Common myeloid progenitor, CD34-positive (primary cell): ENCODE results near the gene TMEM238L.

Source experiments
- CTCF ChIA-PET: fragments of 350-600 bp; sonication (Branson Sonifier 250); formaldehyde crosslinking; loops from one replicate; lab custom pipeline; 2021; ENCODE audit warnings: antibody characterized with exemption; lab: Charles Lee
- POLR2A ChIA-PET: fragments of 350-600 bp; sonication (Branson Sonifier 250); formaldehyde crosslinking; loops from one replicate; lab custom pipeline; 2021; ENCODE audit warnings: antibody characterized with exemption; lab: Charles Lee
- DNase-seq, 3 donors: peaks; one replicate each; pipeline versions ENCODE4 v3.0.0 to v3.0.0-alpha.2; 2013
- H3K27ac ChIP-seq, 2 experiments: 1 replicate in 1 of 2; 2 replicates in 1 of 2; pipeline ENCODE4 v1.7.0; 2013; ENCODE audit warnings: inconsistent platforms in 2 of 2, low read length in 2 of 2, mild to moderate bottlenecking in 2 of 2, low read depth in 1 of 2, moderate library complexity in 1 of 2; ENCODE audit not compliant: severe bottlenecking in 2 of 2, insufficient read depth in 1 of 2, poor library complexity in 1 of 2
- H3K27me3 ChIP-seq, 5 experiments: replicated peaks in 2 of 5; 1 replicate in 3 of 5; 2 replicates in 2 of 5; pipeline versions ENCODE4 v1.6.1 to v1.7.0; 2013; ENCODE audit warnings: low read length in 4 of 5, mild to moderate bottlenecking in 2 of 5, moderate library complexity in 2 of 5, inconsistent platforms in 1 of 5; ENCODE audit not compliant: insufficient read depth in 5 of 5, control insufficient read depth in 4 of 5
- H3K36me3 ChIP-seq, 4 experiments: 1 replicate in 2 of 4; 2 replicates in 2 of 4; pipeline versions ENCODE4 v1.6.1 to v1.7.0; 2013; ENCODE audit warnings: low read length in 3 of 4, control low read depth in 1 of 4, mild to moderate bottlenecking in 1 of 4; ENCODE audit not compliant: control insufficient read depth in 4 of 4, insufficient read depth in 4 of 4
- H3K4me1 ChIP-seq, 4 experiments: 1 replicate in 3 of 4; 2 replicates in 1 of 4; pipeline versions ENCODE4 v1.6.1 to v1.7.1; 2013; ENCODE audit warnings: low read length in 3 of 4, mild to moderate bottlenecking in 3 of 4, control low read depth in 1 of 4, inconsistent platforms in 1 of 4, moderate library complexity in 1 of 4; ENCODE audit not compliant: control insufficient read depth in 4 of 4, insufficient read depth in 4 of 4; ENCODE audit errors: control extremely low read depth in 1 of 4
- H3K4me3 ChIP-seq, 7 experiments: 1 replicate in 4 of 7; 2 replicates in 3 of 7; pipeline versions ENCODE4 v1.5.1 to v1.7.0; 2013; ENCODE audit warnings: mild to moderate bottlenecking in 7 of 7, low read length in 6 of 7, moderate library complexity in 6 of 7, inconsistent platforms in 2 of 7, low read depth in 2 of 7, control low read depth in 1 of 7; ENCODE audit not compliant: insufficient read depth in 4 of 7, control insufficient read depth in 1 of 7; ENCODE audit errors: extremely low read depth in 1 of 7
- H3K9me3 ChIP-seq, 5 experiments: 1 replicate in 4 of 5; 2 replicates in 1 of 5; pipeline versions ENCODE4 v1.6.1 to v1.7.1; 2013; ENCODE audit warnings: low read length in 4 of 5, mild to moderate bottlenecking in 2 of 5, inconsistent platforms in 1 of 5, low read depth in 1 of 5, moderate library complexity in 1 of 5; ENCODE audit not compliant: control insufficient read depth in 4 of 5, insufficient read depth in 2 of 5; ENCODE audit errors: control extremely low read depth in 1 of 5
- WGBS: methylation state at CpG from one replicate; pipeline ENCODE4 v1.1.5; 2013; ENCODE audit not compliant: insufficient coverage; 5-methylcytosine and 5-hydroxymethylcytosine counted together

The TMEM238L gene

DNA sequence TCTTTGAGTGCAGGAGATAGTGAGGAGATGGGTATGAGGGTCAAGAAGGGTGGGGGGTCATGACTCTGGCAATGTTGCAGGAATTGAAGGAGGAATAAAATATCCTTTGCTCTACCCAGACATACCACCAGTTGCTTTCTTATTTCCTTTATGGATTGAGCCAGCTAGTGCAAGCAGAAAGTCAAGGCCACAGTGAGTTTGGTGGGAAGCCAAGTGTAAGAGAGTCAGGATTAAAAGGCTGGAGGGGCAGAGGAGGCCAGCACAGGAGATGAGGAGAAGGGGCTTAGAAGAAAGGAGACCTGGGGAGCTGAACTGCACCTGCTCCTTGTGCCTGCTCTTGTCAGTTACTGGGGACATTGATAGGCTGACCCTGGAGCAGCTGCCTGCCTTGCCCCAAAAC is 17.9 kb upstream of the TMEM238L start:
- POLR2A ChIA-PET: no interaction called here
- Histone ChIP-seq H3K4me3 (no peak overlapping the region), H3K36me3 (no peaks in the 10 kb centered on the region), H3K9me3 (no peaks in the 10 kb centered on the region), H3K4me1 (no peaks in the 10 kb centered on the region), H3K27me3 (peaks cover 0 to 3% (median 0%) of the 10 kb centered on the region in 5 experiments), H3K27ac (no peak overlapping the region)
- CTCF ChIA-PET: interaction anchor here (1.1 to 1.2 kb wide), 2 partner anchors 9 to 24 kb away, joined by 3 read pairs; no protein-coding TSS in a partner anchor
- DNase-seq: no peak

DNA sequence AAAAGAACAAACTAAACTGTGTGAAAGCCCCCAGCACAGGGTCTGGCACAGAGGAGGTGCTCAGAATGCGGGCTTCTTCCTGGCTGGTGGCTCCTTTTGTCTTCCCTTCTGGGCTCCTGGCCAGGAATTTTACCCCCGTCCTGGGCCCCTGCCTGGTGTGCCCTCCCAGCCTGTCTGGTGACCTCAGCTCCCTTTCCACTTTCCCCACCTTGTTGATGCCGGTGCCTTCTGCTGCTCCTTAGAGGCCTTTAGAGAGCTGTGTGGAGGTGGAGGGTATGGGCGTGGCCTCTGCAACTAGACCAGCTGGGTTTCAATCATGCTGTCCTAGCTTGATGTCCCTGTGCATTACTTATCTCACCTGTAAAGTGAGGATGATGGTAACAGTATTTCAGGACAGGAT is 17.2 kb upstream of the TMEM238L start:
- ChIA-PET CTCF (interaction anchor here (1.1 kb wide), 1 partner anchor 10 kb away, joined by 3 read pairs; no protein-coding TSS in a partner anchor), POLR2A (no interaction called here)
- no peaks in the 10 kb centered on the region for H3K9me3 ChIP-seq
- peaks cover 0 to 3% (median 0%) of the 10 kb centered on the region in 5 experiments for H3K27me3 ChIP-seq
- H3K4me3 ChIP-seq: no peak overlapping the region
- no peaks in the 10 kb centered on the region for H3K4me1 ChIP-seq
- DNase-seq: no peak
- H3K27ac ChIP-seq: no peak overlapping the region
- H3K36me3 ChIP-seq: no peaks in the 10 kb centered on the region
- WGBS: 63% methylated on average over 3 of the region's 4 CpGs

DNA sequence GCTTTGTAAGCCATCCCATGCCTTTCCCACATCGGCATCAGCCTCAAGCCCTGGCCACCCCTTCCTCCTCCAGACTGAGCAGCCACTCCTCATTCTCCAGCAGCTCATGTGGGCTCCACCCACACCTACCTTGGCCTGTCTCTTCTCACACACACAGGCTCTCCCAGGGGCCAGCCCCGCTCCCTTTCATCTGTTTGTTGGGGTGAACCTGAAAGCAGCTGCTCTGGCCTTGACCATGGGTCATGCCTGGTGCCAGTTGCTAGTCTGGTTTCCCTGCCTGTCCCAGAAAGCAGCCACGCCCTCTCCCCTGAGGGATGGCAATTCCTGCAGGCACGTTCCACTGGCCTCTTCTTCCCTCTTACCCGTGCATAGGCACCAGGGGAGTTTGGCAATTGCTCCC is 11.4 kb upstream of the TMEM238L start:
- no peak for DNase-seq
- no peaks in the 10 kb centered on the region for H3K36me3 ChIP-seq
- no peak overlapping the region for H3K4me3 ChIP-seq
- H3K27me3 ChIP-seq: peaks cover 0 to 3% (median 0%) of the 10 kb centered on the region in 5 experiments
- no peaks in the 10 kb centered on the region for H3K9me3 ChIP-seq
- WGBS: 100% methylated on average over 4 of the region's 5 CpGs
- ChIA-PET CTCF (interaction anchor here (1.6 kb wide), 1 partner anchor 30 kb away, joined by 4 read pairs; no protein-coding TSS in a partner anchor), POLR2A (no interaction called here)
- H3K4me1 ChIP-seq: peaks cover 0 to 6% (median 0%) of the 10 kb centered on the region in 4 experiments
- no peak overlapping the region for H3K27ac ChIP-seq

DNA sequence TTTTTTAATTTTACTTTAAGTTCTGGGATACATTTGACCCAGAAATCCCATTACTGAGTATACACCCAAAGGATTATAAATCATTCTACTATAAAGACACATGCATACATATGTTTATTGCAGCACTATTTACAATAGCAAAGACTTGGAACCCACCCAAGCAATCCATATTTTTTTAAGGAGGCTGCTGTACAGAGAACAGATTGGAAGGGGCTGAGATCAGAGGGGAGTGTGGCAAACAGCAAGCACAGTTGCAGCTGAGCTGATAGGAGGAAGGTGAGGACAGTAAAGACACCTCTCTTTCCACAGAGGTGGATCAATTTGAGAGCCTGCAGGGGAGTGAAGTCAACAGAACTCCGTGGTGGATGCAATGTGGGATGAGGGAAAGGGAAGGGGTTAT is 10.2 kb upstream of the TMEM238L start:
- no CpG with 5 or more reads among the region's 1 CpG for WGBS
- CTCF ChIA-PET: no interaction called here
- POLR2A ChIA-PET: no interaction called here
- Histone ChIP-seq H3K27me3 (no peaks in the 10 kb centered on the region), H3K4me3 (no peak overlapping the region), H3K9me3 (no peaks in the 10 kb centered on the region), H3K27ac (no peak overlapping the region), H3K4me1 (peaks cover 0 to 6% (median 0%) of the 10 kb centered on the region in 4 experiments), H3K36me3 (no peaks in the 10 kb centered on the region)
- DNase-seq: no peak

DNA sequence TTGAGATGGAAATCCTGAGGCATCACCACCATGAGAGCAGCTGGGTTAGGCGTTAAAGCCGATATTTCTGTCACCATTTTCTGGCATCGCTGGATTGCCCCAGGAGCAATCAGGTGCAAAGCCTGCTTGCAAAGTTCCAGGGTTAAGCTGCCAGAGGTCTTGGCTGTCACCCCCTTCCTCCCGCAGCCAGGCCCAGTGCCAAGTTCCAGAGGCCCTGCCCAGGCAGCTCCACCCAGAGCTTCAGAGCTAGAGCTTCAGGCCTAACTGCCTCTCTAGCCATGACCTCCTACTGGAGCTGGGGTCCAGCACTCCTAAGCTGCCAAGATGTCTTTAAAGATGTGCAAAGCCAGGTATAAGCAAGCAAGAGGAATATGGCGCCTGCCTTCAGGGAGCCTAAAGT is 8.8 kb upstream of the TMEM238L start:
- H3K4me1 ChIP-seq: peaks cover 0 to 6% (median 0%) of the 10 kb centered on the region in 4 experiments
- no peaks in the 10 kb centered on the region for H3K36me3 ChIP-seq
- no peak overlapping the region for H3K4me3 ChIP-seq
- H3K9me3 ChIP-seq: no peaks in the 10 kb centered on the region
- POLR2A ChIA-PET: interaction anchor here (0.6 kb wide), 1 partner anchor 85 kb away, joined by 3 read pairs; no protein-coding TSS in a partner anchor
- H3K27ac ChIP-seq: no peak overlapping the region
- 31% methylated on average over 5 of the region's 5 CpGs for WGBS
- H3K27me3 ChIP-seq: no peaks in the 10 kb centered on the region
- CTCF ChIA-PET: interaction anchor here (1.3 kb wide), 1 partner anchor 32 kb away, joined by 3 read pairs; no protein-coding TSS in a partner anchor
- DNase-seq: peak; percentile 10 to 43 (median 31)

DNA sequence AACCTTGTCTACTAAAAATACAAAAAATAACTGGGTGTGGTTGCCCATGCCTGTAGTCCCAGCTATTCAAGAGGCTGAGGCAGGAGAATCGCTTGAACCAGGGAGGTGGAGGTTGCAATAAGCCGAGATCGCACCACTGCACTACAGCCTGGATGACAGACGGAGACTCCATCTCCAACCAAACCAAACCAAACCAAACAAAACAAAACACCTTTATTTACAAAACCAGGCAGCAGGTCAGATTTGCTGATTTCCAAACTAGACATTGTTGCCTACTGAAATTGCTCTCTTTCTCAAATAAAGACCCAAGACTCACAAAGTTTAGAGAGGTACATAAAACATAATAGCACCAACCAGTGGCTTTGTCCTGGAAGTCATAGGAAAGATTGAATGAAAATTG is 5.7 kb upstream of the TMEM238L start:
- ChIA-PET CTCF (no interaction called here), POLR2A (no interaction called here)
- Histone ChIP-seq H3K4me3 (no peak overlapping the region), H3K4me1 (peaks cover 0 to 6% (median 0%) of the 10 kb centered on the region in 4 experiments), H3K27me3 (no peaks in the 10 kb centered on the region), H3K9me3 (no peaks in the 10 kb centered on the region), H3K36me3 (no peaks in the 10 kb centered on the region), H3K27ac (no peak overlapping the region)
- no peak for DNase-seq
- 100% methylated on average over 3 of the region's 4 CpGs for WGBS

DNA sequence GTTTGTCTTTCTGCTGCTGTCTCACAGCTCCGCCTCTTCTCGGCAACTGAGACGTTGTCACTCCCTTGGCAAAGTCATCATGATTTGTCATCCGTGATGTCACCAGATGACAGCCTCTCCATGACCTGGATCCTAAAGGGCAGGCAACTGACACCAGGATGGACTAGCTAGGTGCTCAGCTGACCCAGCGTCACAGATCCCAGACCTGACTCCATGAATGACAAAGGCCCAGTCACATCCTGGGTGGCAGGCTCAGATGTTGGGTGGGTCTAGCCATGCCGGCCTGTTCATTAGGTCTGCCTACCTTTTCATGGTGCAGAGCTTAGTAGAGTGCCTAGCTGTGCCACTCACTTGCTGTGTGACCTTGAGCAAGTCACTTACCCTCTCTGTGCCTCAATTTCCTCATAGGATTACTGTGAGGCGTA is 3.8 kb upstream of the TMEM238L start:
- Histone ChIP-seq H3K9me3 (no peaks in the 10 kb centered on the region), H3K4me3 (no peak overlapping the region), H3K36me3 (no peaks in the 10 kb centered on the region), H3K27ac (no peak overlapping the region), H3K4me1 (peaks cover 0 to 5% (median 0%) of the 10 kb centered on the region in 4 experiments), H3K27me3 (no peaks in the 10 kb centered on the region)
- CTCF ChIA-PET: no interaction called here
- no peak for DNase-seq
- POLR2A ChIA-PET: no interaction called here
- WGBS: 92% methylated on average over 7 of the region's 7 CpGs
